ENCODE data around the gene CSTB. TPM values are rescaled to one million over a fixed set of nuclear protein-coding genes. Genes with fewer than 3 reads are reported as not detected.
A peak's percentile ranks its signal among the peaks of the same experiment; 100 is the strongest.

Gene CSTB
- total RNA-seq, 1 donor from 2014 or later = 27.7 TPM

DNA sequence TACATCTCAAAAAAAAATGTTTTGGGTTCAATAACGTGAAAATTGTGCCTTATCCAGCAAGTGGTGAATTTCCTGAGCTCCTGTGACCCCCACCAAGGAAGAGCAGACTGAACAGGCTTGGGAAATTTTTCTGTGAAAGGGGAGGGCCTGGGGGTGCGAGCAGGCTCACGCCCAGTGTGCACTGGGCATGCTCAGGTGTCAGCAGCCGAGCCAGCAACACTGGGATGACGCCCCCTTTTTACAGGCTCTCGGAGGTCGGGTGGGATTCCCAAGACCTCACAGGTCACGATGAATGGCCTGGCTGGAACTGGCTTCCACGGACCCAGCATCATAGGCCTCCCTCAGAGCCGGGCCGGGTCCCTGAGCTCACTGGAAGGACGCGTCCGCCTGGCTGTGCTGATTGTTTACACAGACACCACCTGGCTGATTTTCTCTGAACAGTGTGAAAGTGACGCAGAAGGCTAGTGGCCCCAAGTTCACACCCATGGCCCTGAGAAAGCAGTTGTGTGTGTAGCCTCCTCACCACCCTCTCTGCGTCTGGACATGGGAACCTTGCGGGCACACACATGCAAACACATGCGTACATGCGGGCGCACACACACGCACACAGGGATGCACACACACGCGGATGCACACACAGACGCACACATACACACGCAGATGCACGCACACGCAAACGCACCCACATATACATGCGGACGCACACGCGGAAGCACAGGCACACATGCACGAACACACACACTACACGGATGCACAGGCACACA, 9.2 kb downstream of the CSTB start:
- Mint-ChIP-seq H3K27me3 (ENCODE audit: low read depth, unreplicated experiment) (no peaks in the 10 kb centered on the region), H3K27ac (ENCODE audit: unreplicated experiment) (peak overlapping the region; percentile 80), H3K4me3 (ENCODE audit: unreplicated experiment) (peak overlapping the region; percentile 45)

DNA sequence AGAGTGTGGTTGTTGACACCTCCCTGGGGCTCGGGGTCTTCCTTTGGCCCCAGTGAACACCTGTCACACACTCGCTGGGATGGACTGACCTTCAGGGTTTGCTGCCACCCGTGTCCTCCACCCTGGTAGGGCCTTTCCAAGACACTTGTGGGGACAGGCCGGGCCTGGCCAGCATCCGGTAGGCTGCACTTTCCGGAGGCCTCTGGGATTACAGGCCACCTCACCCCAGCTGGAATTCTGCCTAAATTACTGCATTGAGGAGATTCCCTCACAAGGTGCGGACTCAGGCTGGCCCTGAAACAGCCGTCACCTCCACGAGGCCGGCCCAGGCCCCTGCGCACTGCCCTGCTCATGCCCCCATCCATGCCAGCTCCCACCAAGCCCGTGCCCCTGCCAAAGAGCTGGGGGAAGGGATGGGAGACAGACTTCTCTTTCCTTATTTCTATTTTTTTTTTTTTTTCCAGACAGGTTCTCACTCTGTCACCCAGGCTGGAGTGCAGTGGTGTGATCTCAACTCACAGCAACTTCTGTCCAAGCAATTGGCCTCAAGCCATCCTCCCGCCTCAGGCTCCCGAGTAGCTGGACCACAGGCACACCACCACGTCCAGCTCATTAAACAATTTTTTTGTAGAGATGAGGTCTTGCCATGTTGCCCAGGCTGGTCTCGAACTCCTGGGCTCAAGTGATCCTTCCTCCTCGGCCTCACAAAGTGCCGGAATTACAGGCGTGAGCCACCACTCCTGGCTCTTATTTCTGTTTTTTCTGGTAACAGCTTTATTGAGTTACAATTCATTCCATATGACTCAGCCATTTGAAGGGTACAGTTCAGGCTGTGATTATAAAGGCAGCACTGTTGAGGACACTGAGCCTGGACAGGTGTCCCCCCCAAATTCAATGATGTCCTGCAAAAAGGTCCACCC, 11.3 kb downstream of the CSTB start:
- no peaks in the 10 kb centered on the region for H4K20me1 ChIP-seq (ENCODE audit: insufficient read depth, low read length)
- Mint-ChIP-seq H3K9me3 (ENCODE audit: unreplicated experiment) (no peaks in the 10 kb centered on the region), H3K36me3 (ENCODE audit: low read depth, unreplicated experiment) (peaks cover 17% of the 10 kb centered on the region), H3K27ac (ENCODE audit: unreplicated experiment) (no peak overlapping the region), H3K4me1 (ENCODE audit: low read depth, unreplicated experiment) (peaks cover 21% of the 10 kb centered on the region), H3K27me3 (ENCODE audit: low read depth, unreplicated experiment) (no peaks in the 10 kb centered on the region), H3K4me3 (ENCODE audit: unreplicated experiment) (no peak overlapping the region)
- no peak overlapping the region for H2AFZ ChIP-seq (ENCODE audit: low read depth, low read length)
- no peak overlapping the region for H3K27ac ChIP-seq (ENCODE audit: low read depth, low read length)
- H3K9ac ChIP-seq (ENCODE audit: low read length) = no peak overlapping the region
- no peaks in the 10 kb centered on the region for H3K79me2 ChIP-seq (ENCODE audit: insufficient read depth, low read length)
- no peak for DNase-seq (ENCODE audit: low read depth)
- no peaks in the 10 kb centered on the region for H3K9me3 ChIP-seq (ENCODE audit: insufficient read depth, low read depth, low read length)
- no peaks in the 10 kb centered on the region for H3K27me3 ChIP-seq (ENCODE audit: insufficient read depth, low read length)
- no peaks in the 10 kb centered on the region for H3K36me3 ChIP-seq (ENCODE audit: insufficient read depth, low read length)
- H3K4me3 ChIP-seq (ENCODE audit: insufficient read depth, low read depth, low read length) = no peak overlapping the region
- no peak overlapping the region for H3K4me2 ChIP-seq (ENCODE audit: low read length)
- H3K4me1 ChIP-seq (ENCODE audit: insufficient read depth, low read length) = peaks cover 19% of the 10 kb centered on the region
- no peak for FAIRE-seq
- TF ChIP-seq CTCF (IDR thresholded peaks at IDR 0.05; ENCODE audit: insufficient read depth, low read depth, low read length) (no peak), EZH2 (IDR thresholded peaks at IDR 0.05; ENCODE audit: insufficient read depth, low read length) (no peak)

More for the DNA sequence above, 9.2 kb downstream of the CSTB start:
- H3K79me2 ChIP-seq (ENCODE audit: insufficient read depth, low read length) = no peaks in the 10 kb centered on the region
- H3K36me3 ChIP-seq (ENCODE audit: insufficient read depth, low read length) = no peaks in the 10 kb centered on the region
- H3K9ac ChIP-seq (ENCODE audit: low read length) = no peak overlapping the region
- peaks cover 21% of the 10 kb centered on the region for H3K4me1 Mint-ChIP-seq (ENCODE audit: low read depth, unreplicated experiment)
- H3K4me2 ChIP-seq (ENCODE audit: low read length) = no peak overlapping the region
- no peaks in the 10 kb centered on the region for H3K9me3 Mint-ChIP-seq (ENCODE audit: unreplicated experiment)
- H3K4me1 ChIP-seq (ENCODE audit: insufficient read depth, low read length) = peaks cover 19% of the 10 kb centered on the region
- TF ChIP-seq EZH2 (IDR thresholded peaks at IDR 0.05; ENCODE audit: insufficient read depth, low read length) = no peak
- TF ChIP-seq CTCF (IDR thresholded peaks at IDR 0.05; ENCODE audit: insufficient read depth, low read depth, low read length) = no peak
- H3K9me3 ChIP-seq (ENCODE audit: insufficient read depth, low read depth, low read length) = no peaks in the 10 kb centered on the region
- H3K27ac ChIP-seq (ENCODE audit: low read depth, low read length) = no peak overlapping the region
- H3K27me3 ChIP-seq (ENCODE audit: insufficient read depth, low read length) = no peaks in the 10 kb centered on the region
- no peak for FAIRE-seq
- no peaks in the 10 kb centered on the region for H4K20me1 ChIP-seq (ENCODE audit: insufficient read depth, low read length)
- no peak overlapping the region for H3K4me3 ChIP-seq (ENCODE audit: insufficient read depth, low read depth, low read length)
- no peak overlapping the region for H2AFZ ChIP-seq (ENCODE audit: low read depth, low read length)
- H3K36me3 Mint-ChIP-seq (ENCODE audit: low read depth, unreplicated experiment) = peaks cover 12% of the 10 kb centered on the region
- DNase-seq (ENCODE audit: low read depth) = no peak
